Measurements from ENCODE around the gene RPAIN. TPM values are rescaled to one million over a fixed set of nuclear protein-coding genes. Genes with fewer than 3 reads are reported as not detected.
A peak's percentile ranks its signal among the peaks of the same experiment; 100 is the strongest.

Gene RPAIN
- total and polyA plus RNA-seq, 2 of the 13 experiments (the other 11 are each of a cell fraction or from before 2014, with no cell fraction given): 42.1 to 58.5 TPM

DNA sequence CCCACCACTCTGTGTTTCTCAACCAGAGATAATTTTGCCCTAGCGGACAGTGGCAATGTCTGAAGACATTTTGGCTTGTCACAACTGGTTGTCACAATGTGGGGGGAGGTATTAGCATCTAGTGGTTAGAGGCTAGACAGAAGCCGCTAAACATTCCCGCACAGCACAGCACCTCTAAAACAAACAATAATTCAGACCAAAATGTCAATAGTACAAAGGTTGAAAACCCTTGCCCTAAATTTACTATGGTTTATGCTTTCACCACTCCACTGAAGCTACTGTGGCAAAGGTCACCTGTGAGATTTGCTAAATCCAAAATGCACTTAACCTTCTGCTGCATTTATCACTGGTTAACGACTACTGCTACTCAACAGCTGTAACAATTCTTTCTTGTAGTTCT lies 14.6 kb upstream of the RPAIN start (continued):
- TF ChIP-seq SIX4 (CRISPR knock-in tag; IDR thresholded peaks at IDR 0.05): peak; percentile 33; the same call in 1 of the 2 replicates
- TF ChIP-seq THAP11 (CRISPR knock-in tag; IDR thresholded peaks at IDR 0.05): peak; percentile 50; the same call in 1 of the 2 replicates
- TF ChIP-seq ZNF281 (CRISPR knock-in tag; IDR thresholded peaks at IDR 0.05; ENCODE audit: borderline replicate concordance): peak; percentile 85
- peak; percentile 79 for TF ChIP-seq SAP130 (CRISPR knock-in tag; IDR thresholded peaks at IDR 0.05; ENCODE audit: low read depth)
- TF ChIP-seq DMAP1 (CRISPR knock-in tag; IDR thresholded peaks at IDR 0.05): no peak
- TF ChIP-seq, protein P1, sequence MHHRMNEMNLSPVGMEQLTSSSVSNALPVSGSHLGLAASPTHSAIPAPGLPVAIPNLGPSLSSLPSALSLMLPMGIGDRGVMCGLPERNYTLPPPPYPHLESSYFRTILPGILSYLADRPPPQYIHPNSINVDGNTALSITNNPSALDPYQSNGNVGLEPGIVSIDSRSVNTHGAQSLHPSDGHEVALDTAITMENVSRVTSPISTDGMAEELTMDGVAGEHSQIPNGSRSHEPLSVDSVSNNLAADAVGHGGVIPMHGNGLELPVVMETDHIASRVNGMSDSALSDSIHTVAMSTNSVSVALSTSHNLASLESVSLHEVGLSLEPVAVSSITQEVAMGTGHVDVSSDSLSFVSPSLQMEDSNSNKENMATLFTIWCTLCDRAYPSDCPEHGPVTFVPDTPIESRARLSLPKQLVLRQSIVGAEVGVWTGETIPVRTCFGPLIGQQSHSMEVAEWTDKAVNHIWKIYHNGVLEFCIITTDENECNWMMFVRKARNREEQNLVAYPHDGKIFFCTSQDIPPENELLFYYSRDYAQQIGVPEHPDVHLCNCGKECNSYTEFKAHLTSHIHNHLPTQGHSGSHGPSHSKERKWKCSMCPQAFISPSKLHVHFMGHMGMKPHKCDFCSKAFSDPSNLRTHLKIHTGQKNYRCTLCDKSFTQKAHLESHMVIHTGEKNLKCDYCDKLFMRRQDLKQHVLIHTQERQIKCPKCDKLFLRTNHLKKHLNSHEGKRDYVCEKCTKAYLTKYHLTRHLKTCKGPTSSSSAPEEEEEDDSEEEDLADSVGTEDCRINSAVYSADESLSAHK (CRISPR knock-in tag; IDR thresholded peaks at IDR 0.05; ENCODE audit: borderline replicate concordance): no peak
- TF ChIP-seq THRA (CRISPR knock-in tag; IDR thresholded peaks at IDR 0.05; ENCODE audit: borderline replicate concordance): 0 out of 2 replicates have a peak, but pooled peaks have one; percentile 25
- TF ChIP-seq CREM (IDR thresholded peaks at IDR 0.05): peak; percentile 62; the same call in 1 of the 2 replicates
- TF ChIP-seq CREM (CRISPR knock-in tag; IDR thresholded peaks at IDR 0.05): no peak
- no peak for TF ChIP-seq CREB3 (CRISPR knock-in tag; IDR thresholded peaks at IDR 0.05)
- TF ChIP-seq RNF219 (CRISPR knock-in tag; IDR thresholded peaks at IDR 0.05): no peak
- TF ChIP-seq SNAPC2 (CRISPR knock-in tag; IDR thresholded peaks at IDR 0.05): peak; percentile 68; the same call in 1 of the 2 replicates
- TF ChIP-seq HMG20A (CRISPR knock-in tag; IDR thresholded peaks at IDR 0.05; ENCODE audit: borderline replicate concordance): peak; percentile 60; the same call in 1 of the 2 replicates
- TF ChIP-seq ZNF878 (CRISPR knock-in tag; IDR thresholded peaks at IDR 0.05): no peak
- peak; percentile 49; the same call in 1 of the 2 replicates for TF ChIP-seq KAT8 (CRISPR knock-in tag; IDR thresholded peaks at IDR 0.05)
- TF ChIP-seq, protein P2, sequence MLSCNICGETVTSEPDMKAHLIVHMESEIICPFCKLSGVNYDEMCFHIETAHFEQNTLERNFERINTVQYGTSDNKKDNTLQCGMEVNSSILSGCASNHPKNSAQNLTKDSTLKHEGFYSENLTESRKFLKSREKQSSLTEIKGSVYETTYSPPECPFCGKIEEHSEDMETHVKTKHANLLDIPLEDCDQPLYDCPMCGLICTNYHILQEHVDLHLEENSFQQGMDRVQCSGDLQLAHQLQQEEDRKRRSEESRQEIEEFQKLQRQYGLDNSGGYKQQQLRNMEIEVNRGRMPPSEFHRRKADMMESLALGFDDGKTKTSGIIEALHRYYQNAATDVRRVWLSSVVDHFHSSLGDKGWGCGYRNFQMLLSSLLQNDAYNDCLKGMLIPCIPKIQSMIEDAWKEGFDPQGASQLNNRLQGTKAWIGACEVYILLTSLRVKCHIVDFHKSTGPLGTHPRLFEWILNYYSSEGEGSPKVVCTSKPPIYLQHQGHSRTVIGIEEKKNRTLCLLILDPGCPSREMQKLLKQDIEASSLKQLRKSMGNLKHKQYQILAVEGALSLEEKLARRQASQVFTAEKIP (CRISPR knock-in tag; IDR thresholded peaks at IDR 0.05; ENCODE audit: borderline replicate concordance): no peak
- TF ChIP-seq KMT2A (CRISPR knock-in tag; IDR thresholded peaks at IDR 0.05): no peak
- TF ChIP-seq CEBPB (IDR thresholded peaks at IDR 0.05; ENCODE audit: borderline replicate concordance, low read depth, low read length): 0 out of 2 replicates have a peak, but pooled peaks have one; percentile 10
